Thoracic aorta (tissue), 2 donors: ENCODE results near the gene ECHDC3. TPM values are rescaled to one million over a fixed set of nuclear protein-coding genes. Genes with fewer than 3 reads are reported as not detected.
"Not testable (repeated sequence)": the region's sequence is repeated elsewhere in the genome, so short reads cannot be mapped to it uniquely, and the experiment has no call there.

Experiments used
- ATAC-seq: fragments of 150-250 bp; one replicate; pipeline ENCODE4 v1.8.0; 2017; ENCODE audit warnings: low read depth; ENCODE audit not compliant: insufficient number of reproducible peaks, low FRiP score
- DNase-seq: peaks from one replicate; pipeline ENCODE4 v3.0.0-alpha.2; 2020; ENCODE audit warnings: low spot score
- H3K27ac ChIP-seq, 2 donors: fragments of 200-600 bp; sonication (generic); 1 replicate in 1 of 2; 2 replicates in 1 of 2; pipeline ENCODE4 v1.5.1; 2016; ENCODE audit warnings: mild to moderate bottlenecking in 2 of 2, moderate library complexity in 2 of 2
- H3K27me3 ChIP-seq: fragments of 200-600 bp; sonication (generic); replicated peaks from 2 replicates; pipeline ENCODE4 v1.6.0; 2016; ENCODE audit warnings: mild to moderate bottlenecking; ENCODE audit not compliant: insufficient read depth
- H3K36me3 ChIP-seq: fragments of 200-600 bp; sonication (generic); one replicate; pipeline ENCODE4 v1.5.1; 2016
- H3K4me1 ChIP-seq, 2 donors: fragments of 200-600 bp; sonication (generic); 1 replicate in 1 of 2; 2 replicates in 1 of 2; pipeline versions ENCODE4 v1.5.1 to v1.6.0; 2016; ENCODE audit warnings: low read depth in 2 of 2, mild to moderate bottlenecking in 1 of 2; ENCODE audit not compliant: control insufficient read depth in 1 of 2
- H3K4me3 ChIP-seq: fragments of 200-600 bp; sonication (generic); 2 replicates; pipeline ENCODE4 v1.5.1; 2016; ENCODE audit warnings: mild to moderate bottlenecking
- H3K9me3 ChIP-seq: fragments of 200-600 bp; sonication (generic); 2 replicates; pipeline ENCODE4 v1.5.1; 2016
- CTCF ChIP-seq: fragments of 200-600 bp; sonication (generic); IDR thresholded peaks from one replicate; pipeline ENCODE4 v1.5.1; 2019; ENCODE audit warnings: antibody characterized with exemption
- total RNA-seq, 2 donors: library from RNA; depleted of rRNA; stranded (reverse); fragments of >200 nt; gene quantifications; one replicate each; pipeline versions ENCODE4 v1.1.0 to v1.2.3, GENCODE V29; 2016

Gene ECHDC3
- total RNA-seq, 2 donors from 2014 or later = 12.2 to 21.2 TPM

GRCh38 chr10:11704092-11704491 is 38.1 kb upstream of the ECHDC3 start:
- no peak for TF ChIP-seq CTCF
- Histone ChIP-seq H3K27ac (no peak overlapping the region), H3K27me3 (no peaks in the 10 kb centered on the region), H3K4me3 (no peak overlapping the region), H3K9me3 (no peaks in the 10 kb centered on the region), H3K4me1 (no peaks in the 10 kb centered on the region), H3K36me3 (no peaks in the 10 kb centered on the region)
- ATAC-seq (no peak), DNase-seq (no peak)

GRCh38 chr10:11705722-11706121 is 36.5 kb upstream of the ECHDC3 start:
- no peak for TF ChIP-seq CTCF
- no peak for ATAC-seq
- H3K27me3 ChIP-seq = no peaks in the 10 kb centered on the region

GRCh38 chr10:11706895-11707567 is 35.2 kb upstream of the ECHDC3 start:
- ATAC-seq (no peak), DNase-seq (no peak)
- Histone ChIP-seq H3K9me3 (no peaks in the 10 kb centered on the region), H3K27me3 (no peaks in the 10 kb centered on the region), H3K36me3 (no peaks in the 10 kb centered on the region), H3K4me1 (no peaks in the 10 kb centered on the region), H3K27ac (no peak overlapping the region), H3K4me3 (no peak overlapping the region)
- no peak for TF ChIP-seq CTCF

More at GRCh38 chr10:11705722-11706121, 36.5 kb upstream of the ECHDC3 start:
- Histone ChIP-seq H3K27ac (no peak overlapping the region), H3K36me3 (no peaks in the 10 kb centered on the region), H3K4me3 (no peak overlapping the region), H3K9me3 (no peaks in the 10 kb centered on the region), H3K4me1 (no peaks in the 10 kb centered on the region)
- DNase-seq = no peak

- ATAC-seq = no peak
- TF ChIP-seq CTCF = no peak
- Histone ChIP-seq H3K4me3 (no peak overlapping the region), H3K27ac (no peak overlapping the region), H3K36me3 (no peaks in the 10 kb centered on the region), H3K9me3 (no peaks in the 10 kb centered on the region), H3K4me1 (no peaks in the 10 kb centered on the region), H3K27me3 (no peaks in the 10 kb centered on the region)
- DNase-seq = no peak
These were observed 34.4 kb upstream of the ECHDC3 start for GRCh38 chr10:11707624-11708350.

GRCh38 chr10:11708801-11709200 is 33.4 kb upstream of the ECHDC3 start:
- not testable (repeated sequence) for H3K4me3 ChIP-seq, H3K36me3 ChIP-seq, H3K27ac ChIP-seq, H3K9me3 ChIP-seq, H3K4me1 ChIP-seq, H3K27me3 ChIP-seq, DNase-seq, ATAC-seq
